Nephron progenitor cell (in vitro differentiated cells): ENCODE results near the gene MYLIP.
A peak's percentile ranks its signal among the peaks of the same experiment; 100 is the strongest.

ENCODE experiments used
- DNase-seq: peaks from one replicate; pipeline ENCODE4 v3.0.0; 2021
- H3K27ac Mint-ChIP-seq: 2 replicates; pipeline ENCODE4 v1.8.0; 2021; ENCODE audit warnings: mild to moderate bottlenecking, moderate library complexity, mixed read lengths
- H3K27me3 Mint-ChIP-seq: 2 replicates; pipeline ENCODE4 v1.8.0; 2021; ENCODE audit warnings: mild to moderate bottlenecking, low read depth, mixed read lengths; ENCODE audit not compliant: poor library complexity
- H3K36me3 Mint-ChIP-seq: 2 replicates; pipeline ENCODE4 v1.8.0; 2021; ENCODE audit warnings: low read depth, mixed read lengths
- H3K4me1 Mint-ChIP-seq: 2 replicates; pipeline ENCODE4 v1.8.0; 2021; ENCODE audit warnings: mixed read lengths
- H3K4me3 Mint-ChIP-seq: 2 replicates; pipeline ENCODE4 v1.8.0; 2021; ENCODE audit warnings: mild to moderate bottlenecking, moderate library complexity, mixed read lengths
- H3K9me3 Mint-ChIP-seq: 2 replicates; pipeline ENCODE4 v1.8.0; 2021; ENCODE audit warnings: mild to moderate bottlenecking, moderate library complexity, mixed read lengths
- CTCF ChIP-seq: fragments of 200-600 bp; sonication (generic); IDR thresholded peaks from 2 replicates; pipeline ENCODE4 v1.5.0; 2021; ENCODE audit warnings: antibody characterized with exemption

Gene MYLIP

GRCh38 chr6:16128759-16129622, at the start of gene MYLIP:
MYLIP (plus strand) TSS chr6:16129086; CDS start chr6:16129323, 237 bp downstream.
- peak within 1 kb of the TSS; percentile 98 for H3K4me3 Mint-ChIP-seq
- DNase-seq, result peak; percentile 99
- H3K4me1 Mint-ChIP-seq, result peaks cover 42% of the 10 kb centered on the region
- peaks cover 3% of the 10 kb centered on the region for H3K27me3 Mint-ChIP-seq
- H3K27ac Mint-ChIP-seq, result peak within 1 kb of the TSS; percentile 93
- TF ChIP-seq CTCF, result peak; percentile 44
- H3K9me3 Mint-ChIP-seq, result no peaks in the 10 kb centered on the region
- peaks cover 12% of the 10 kb centered on the region for H3K36me3 Mint-ChIP-seq

- no peak for TF ChIP-seq CTCF
Observed at GRCh38 chr6:16079354-16079753, 49.5 kb upstream of the MYLIP start.

GRCh38 chr6:16080204-16080603, 48.7 kb upstream of the MYLIP start:
- TF ChIP-seq CTCF, result no peak
- H3K27me3 Mint-ChIP-seq, result peaks cover 7% of the 10 kb centered on the region
- no peak for DNase-seq
- no peaks in the 10 kb centered on the region for H3K36me3 Mint-ChIP-seq
- H3K27ac Mint-ChIP-seq, result no peak overlapping the region
- H3K4me3 Mint-ChIP-seq, result no peak overlapping the region
- H3K9me3 Mint-ChIP-seq, result no peaks in the 10 kb centered on the region
- H3K4me1 Mint-ChIP-seq, result no peaks in the 10 kb centered on the region

More at GRCh38 chr6:16079354-16079753, 49.5 kb upstream of the MYLIP start:
- H3K27me3 Mint-ChIP-seq, result peaks cover 7% of the 10 kb centered on the region
- no peaks in the 10 kb centered on the region for H3K36me3 Mint-ChIP-seq
- no peak overlapping the region for H3K4me3 Mint-ChIP-seq
- no peak overlapping the region for H3K27ac Mint-ChIP-seq
- DNase-seq, result no peak
- H3K9me3 Mint-ChIP-seq, result no peaks in the 10 kb centered on the region
- no peaks in the 10 kb centered on the region for H3K4me1 Mint-ChIP-seq

GRCh38 chr6:16081326-16081725, 47.6 kb upstream of the MYLIP start:
- H3K27me3 Mint-ChIP-seq, result peaks cover 7% of the 10 kb centered on the region
- peaks cover 4% of the 10 kb centered on the region for H3K9me3 Mint-ChIP-seq
- no peaks in the 10 kb centered on the region for H3K36me3 Mint-ChIP-seq
- no peaks in the 10 kb centered on the region for H3K4me1 Mint-ChIP-seq
- no peak for DNase-seq
- H3K4me3 Mint-ChIP-seq, result no peak overlapping the region
- H3K27ac Mint-ChIP-seq, result no peak overlapping the region
- no peak for TF ChIP-seq CTCF

GRCh38 chr6:16082361-16082760, 46.5 kb upstream of the MYLIP start:
- H3K27me3 Mint-ChIP-seq, result peaks cover 6% of the 10 kb centered on the region
- no peak for DNase-seq
- H3K9me3 Mint-ChIP-seq, result peaks cover 4% of the 10 kb centered on the region
- H3K36me3 Mint-ChIP-seq, result no peaks in the 10 kb centered on the region
- no peak for TF ChIP-seq CTCF
- H3K4me3 Mint-ChIP-seq, result no peak overlapping the region
- no peaks in the 10 kb centered on the region for H3K4me1 Mint-ChIP-seq
- no peak overlapping the region for H3K27ac Mint-ChIP-seq

- no peak for TF ChIP-seq CTCF
- H3K4me1 Mint-ChIP-seq, result no peaks in the 10 kb centered on the region
- H3K27me3 Mint-ChIP-seq, result peaks cover 2% of the 10 kb centered on the region
- H3K27ac Mint-ChIP-seq, result no peak overlapping the region
- H3K4me3 Mint-ChIP-seq, result no peak overlapping the region
- DNase-seq, result no peak
- H3K9me3 Mint-ChIP-seq, result peaks cover 4% of the 10 kb centered on the region
- no peaks in the 10 kb centered on the region for H3K36me3 Mint-ChIP-seq
Observed at GRCh38 chr6:16086965-16087364, 41.9 kb upstream of the MYLIP start.
